Stimulated activated CD8-positive, alpha-beta memory T cell treated with anti-CD3 and anti-CD28 coated beads, Interleukin-7, amount 100 ng/mL, for 1 hour (primary cell): ENCODE measurements around the gene HNMT.
"Not testable (repeated sequence)": the region's sequence is repeated elsewhere in the genome, so short reads cannot be mapped to it uniquely, and the experiment has no call there.

Experiments used
- DNase-seq, 2 donors: peaks; one replicate each; pipeline ENCODE4 v3.0.0-alpha.2; 2020; ENCODE audit warnings: low read depth in 2 of 2

The HNMT gene

DNA sequence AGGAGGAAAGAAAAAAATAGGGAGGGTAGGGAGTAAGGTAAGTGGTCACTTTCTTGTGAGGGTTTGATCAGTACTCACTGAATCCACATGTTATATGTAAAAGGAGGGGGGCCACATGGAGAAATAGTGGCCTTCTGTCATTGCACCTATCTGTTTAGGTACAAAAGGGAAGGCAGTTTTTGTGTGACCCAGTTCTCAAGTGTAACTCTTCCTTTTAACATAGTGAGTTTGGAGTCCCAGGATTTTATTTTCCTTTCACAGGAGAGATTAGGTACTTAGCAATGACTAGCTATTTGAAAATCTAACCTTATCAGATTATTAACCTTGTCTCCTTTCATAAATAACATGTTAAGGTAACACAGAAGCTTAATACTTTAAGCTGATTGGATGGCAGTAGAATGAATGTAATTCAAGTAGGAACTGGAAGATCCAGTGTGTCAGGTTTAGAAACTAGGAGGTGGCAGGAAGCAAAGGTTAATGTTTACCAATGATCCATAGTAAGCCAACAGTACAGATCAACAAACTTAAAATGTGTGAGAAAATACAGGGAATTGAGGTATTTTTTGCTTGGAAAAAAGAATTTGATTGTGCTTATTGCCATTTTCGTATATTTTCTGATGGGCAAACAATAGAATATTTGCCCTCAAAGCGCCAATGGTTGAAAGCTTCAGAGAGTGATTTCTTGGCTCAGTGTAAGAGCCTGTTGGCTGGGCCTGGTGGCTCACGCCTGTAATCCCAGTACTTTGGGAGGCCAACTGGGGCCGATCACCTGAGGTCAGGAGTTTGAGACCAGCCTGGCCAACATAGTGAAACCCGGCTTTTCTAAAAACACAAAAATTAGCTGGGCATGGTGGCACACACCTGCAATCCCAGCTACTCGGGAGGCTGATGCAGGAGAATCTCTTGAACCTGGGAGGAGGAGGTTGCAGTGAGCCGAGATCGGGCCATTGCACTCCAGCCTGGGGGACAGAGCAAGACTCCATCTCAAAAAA is 11.3 kb downstream of the HNMT start:
- DNase-seq = no peak

- DNase-seq = no peak
These were observed 12.0 kb downstream of the HNMT start for GRCh38 chr2:137976274-137976673.

- no peak for DNase-seq
These were observed 13.5 kb downstream of the HNMT start for GRCh38 chr2:137977790-137978189.

DNA sequence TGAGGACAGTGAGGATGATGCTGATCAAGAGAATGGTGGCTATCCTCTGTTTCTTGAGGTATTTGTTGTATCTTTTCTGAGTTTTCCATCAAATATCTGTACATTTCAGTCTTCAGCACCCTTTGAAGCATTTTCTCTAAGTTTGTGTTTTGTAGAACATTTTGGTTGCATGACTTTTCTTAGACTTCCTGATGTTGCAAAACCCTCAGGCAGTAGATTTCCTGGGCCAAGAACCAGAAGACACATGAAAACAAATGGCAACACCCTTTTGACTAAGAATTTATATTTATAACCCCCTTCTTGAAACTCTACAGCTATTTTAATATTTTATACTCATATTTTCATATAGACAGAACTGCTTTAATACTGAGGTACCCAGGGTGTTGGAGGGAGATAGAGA is 16.2 kb downstream of the HNMT start:
- DNase-seq = no peak

GRCh38 chr2:137981112-137981656 is 16.9 kb downstream of the HNMT start:
- DNase-seq = no peak

DNA sequence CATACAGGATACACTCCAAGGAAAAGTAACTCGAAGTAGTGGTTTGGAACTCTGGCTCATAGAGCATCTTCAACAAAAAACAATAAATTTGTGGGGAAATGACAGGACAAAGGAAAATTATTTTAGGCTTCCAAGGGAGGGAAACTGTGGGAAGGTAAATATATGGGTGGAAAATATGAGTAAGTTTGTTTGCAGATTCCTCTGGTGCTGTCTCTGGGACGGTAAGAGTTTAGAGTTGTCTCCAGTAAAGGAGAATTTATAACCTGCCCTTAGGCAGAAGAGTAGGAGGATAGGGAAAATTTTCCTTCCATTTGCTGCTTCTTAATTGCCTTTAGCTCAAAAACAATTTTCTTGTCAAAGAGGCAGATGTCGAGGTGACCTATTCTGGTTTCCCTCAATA is 19.3 kb downstream of the HNMT start:
- no peak for DNase-seq

- DNase-seq = no peak
These were observed 22.0 kb downstream of the HNMT start for GRCh38 chr2:137986268-137986667.

DNA sequence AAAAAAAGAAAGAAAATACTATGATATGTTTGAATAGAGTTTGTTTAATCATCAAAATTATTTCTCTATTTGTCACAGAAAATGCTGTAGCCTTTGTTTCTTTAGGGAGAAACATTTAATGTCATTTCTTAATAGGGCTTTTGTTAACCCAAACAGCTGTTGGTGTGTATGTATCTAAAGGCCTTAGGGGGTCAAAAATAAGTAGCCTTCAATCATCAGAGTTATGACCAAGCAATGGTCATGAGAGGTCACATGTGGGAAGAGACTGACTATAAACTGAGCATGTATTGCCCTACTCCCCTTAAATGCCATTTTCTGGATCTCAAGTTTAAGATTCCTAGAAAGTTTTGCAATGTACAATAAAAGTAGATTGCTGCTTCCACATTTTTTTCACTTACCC is 22.7 kb downstream of the HNMT start:
- no peak for DNase-seq

- DNase-seq = no peak
These were observed 26.8 kb downstream of the HNMT start for GRCh38 chr2:137991078-137991477.

- DNase-seq = no peak
These were observed 27.9 kb downstream of the HNMT start for GRCh38 chr2:137992039-137992646.

DNA sequence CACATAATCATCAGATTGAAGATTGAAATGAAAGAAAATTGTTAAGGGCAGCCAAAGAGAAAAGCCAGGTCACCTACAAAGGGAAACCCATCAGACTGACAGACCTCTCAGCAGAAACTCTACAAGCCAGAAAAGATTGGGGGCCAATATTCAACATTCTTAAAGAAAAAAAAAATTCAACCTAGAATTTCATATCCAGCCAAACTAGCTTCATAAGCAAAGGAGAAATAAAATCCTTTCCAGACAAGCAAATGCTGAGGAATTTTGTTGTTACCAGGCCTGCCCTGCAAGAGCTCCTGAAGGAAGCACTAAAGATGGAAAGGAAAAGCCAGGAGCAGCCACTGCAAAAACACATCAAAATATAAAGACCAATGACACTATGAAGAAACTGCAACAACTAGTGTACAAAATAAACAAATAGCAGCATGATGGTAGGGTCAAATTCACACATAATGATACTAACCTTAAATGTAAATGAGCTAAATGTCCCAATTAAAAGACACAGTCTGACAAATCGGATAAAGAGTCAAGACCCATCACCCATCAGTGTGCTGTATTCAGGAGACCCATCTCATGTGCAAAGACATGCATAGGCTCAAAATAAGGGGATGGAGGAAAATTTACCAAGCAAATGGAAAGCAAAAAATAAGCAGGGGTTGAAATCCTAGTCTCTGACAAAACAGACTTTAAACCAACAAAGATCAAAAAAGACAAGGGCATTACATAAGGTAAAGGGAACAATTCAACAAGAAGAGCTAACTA is 29.6 kb downstream of the HNMT start:
- not testable (repeated sequence) for DNase-seq

GRCh38 chr2:137995368-137995767 is 31.1 kb downstream of the HNMT start:
- DNase-seq = not testable (repeated sequence)

GRCh38 chr2:137996158-137996557 is 31.9 kb downstream of the HNMT start:
- DNase-seq = not testable (repeated sequence)

DNA sequence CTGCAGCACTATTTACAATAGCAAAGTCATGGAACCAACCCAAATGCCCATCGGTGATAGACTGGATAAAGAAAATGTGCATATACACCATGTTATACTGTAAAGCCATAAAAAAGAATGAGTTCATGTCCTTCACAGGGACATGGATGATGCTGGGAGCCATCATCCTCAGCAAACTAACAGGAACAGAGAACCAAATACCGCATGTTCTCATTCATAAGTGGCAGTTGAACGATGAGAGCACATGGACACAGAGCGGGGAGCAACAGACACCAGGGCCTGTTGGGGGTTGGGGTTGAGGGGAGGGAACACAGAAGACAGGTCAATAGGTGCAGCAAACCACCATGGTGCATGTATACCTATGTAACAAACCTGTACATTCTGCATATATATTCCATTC is 33.5 kb downstream of the HNMT start:
- DNase-seq = no peak

DNA sequence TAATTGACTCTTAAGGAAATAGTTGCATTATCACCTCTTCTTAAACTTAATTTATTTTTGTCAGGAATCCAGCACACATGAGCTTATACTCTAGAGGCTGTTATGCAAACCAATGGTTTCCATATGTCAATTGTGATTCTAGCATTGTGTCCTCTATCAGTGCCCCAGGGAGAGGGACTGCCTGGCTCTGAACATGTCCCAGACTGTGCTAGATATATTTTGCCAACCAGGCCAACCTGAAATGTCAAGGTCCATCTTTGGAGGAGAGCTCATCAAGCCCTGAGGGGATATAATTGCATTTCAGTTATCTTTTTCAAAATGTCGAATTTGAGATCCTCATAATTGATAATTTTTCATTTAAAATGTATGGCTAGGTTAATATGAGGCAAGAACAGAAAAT is 34.2 kb downstream of the HNMT start:
- no peak for DNase-seq

- DNase-seq = no peak
These were observed 35.0 kb downstream of the HNMT start for GRCh38 chr2:137999273-137999672.

DNA sequence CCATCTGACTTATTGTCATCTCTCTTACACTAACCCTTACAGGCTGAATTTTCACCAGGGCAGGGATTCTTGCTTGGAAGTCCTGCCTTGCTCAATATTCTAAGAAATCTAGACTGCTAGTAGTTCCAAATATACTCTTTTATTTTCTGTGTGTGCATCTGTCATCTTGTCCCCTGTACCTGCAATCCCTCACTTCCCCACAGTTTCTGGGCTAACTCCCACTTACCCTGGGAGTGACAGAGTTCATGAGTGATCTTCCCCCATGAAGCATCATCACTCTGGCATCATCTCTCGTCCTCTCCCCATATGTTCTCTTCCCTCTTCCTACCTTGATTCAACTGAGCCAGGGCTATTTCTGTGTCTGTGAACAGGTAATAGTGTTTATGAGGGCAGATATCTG is 35.7 kb downstream of the HNMT start:
- no peak for DNase-seq

DNA sequence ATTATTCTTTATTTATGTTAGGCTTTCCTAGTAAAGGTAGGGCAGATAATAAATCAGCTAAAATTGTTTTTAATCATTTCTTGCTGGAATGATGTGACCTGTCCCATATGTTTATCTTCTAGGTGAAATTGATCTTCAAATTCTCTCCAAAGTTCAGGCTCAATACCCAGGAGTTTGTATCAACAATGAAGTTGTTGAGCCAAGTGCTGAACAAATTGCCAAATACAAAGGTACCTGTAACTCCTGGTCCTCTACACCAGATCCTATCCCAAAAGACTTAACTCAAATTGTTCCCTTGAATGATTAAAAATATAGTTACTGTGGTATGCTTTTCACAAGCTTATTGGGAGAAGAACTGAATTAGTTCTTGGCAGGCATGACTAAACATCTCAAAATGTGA is 36.5 kb downstream of the HNMT start:
- no peak for DNase-seq

DNA sequence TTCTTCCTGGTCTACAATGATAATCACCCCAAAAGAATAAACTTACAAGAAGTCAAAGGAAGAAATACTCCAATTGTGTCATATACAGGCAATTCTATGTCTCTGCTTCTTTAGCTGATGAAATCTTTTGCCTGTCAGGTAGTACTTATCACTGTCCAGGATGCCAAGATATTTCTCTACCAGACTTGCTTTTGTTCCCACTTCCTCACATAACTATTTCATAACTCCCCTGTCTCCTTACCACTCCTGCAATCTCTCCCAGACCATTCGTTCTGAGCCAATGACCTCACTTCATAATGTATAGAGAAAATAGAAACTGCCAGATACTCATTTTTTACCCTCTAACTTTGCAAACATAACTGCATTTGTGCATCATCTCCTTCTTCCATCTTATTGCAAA is 39.1 kb downstream of the HNMT start:
- DNase-seq = no peak

- no peak for DNase-seq
These were observed 43.2 kb downstream of the HNMT start for GRCh38 chr2:138007431-138007830.

- no peak for DNase-seq
These were observed 45.3 kb downstream of the HNMT start for GRCh38 chr2:138009622-138010021.

- DNase-seq = no peak
These were observed 46.6 kb downstream of the HNMT start for GRCh38 chr2:138010890-138011289.
